SK-N-SH (cell line): ENCODE measurements around the gene LIX1L. TPM values are rescaled to one million over a fixed set of nuclear protein-coding genes. Genes with fewer than 3 reads are reported as not detected.

Source experiments
- CTCF ChIA-PET: fragments of 300-600, 350-600 bp; formaldehyde crosslinking; extraction: SDS; loops from one replicate; lab custom pipeline; 2021; lab: Yijun Ruan, JAX
- POLR2A ChIA-PET: fragments of 350-600 bp; sonication (Branson Sonifier 250); formaldehyde crosslinking; extraction: SDS; loops from one replicate; lab custom pipeline; 2020; ENCODE audit warnings: antibody characterized with exemption, inconsistent platforms; lab: Yijun Ruan, JAX
- DNase-seq: peaks from one replicate; pipeline ENCODE4 v3.0.0; 2012
- H2AFZ ChIP-seq: fragments of 200-600 bp; sonication (generic); 2 replicates; pipeline ENCODE4 v1.8.1; 2016; ENCODE audit warnings: antibody characterized with exemption, mild to moderate bottlenecking, low read depth
- H3F3A ChIP-seq: fragments of 200-600 bp; sonication (generic); replicated peaks from 2 replicates; pipeline ENCODE3; 2016; ENCODE audit warnings: antibody characterized with exemption, mild to moderate bottlenecking; ENCODE audit not compliant: insufficient read depth
- H3K27ac ChIP-seq, 2 experiments: fragments of 200-500 bp in 1 of 2; fragments of 200-600 bp in 1 of 2; sonication (Bioruptor generic) in 1 of 2; sonication (generic), shearing (Covaris generic) in 1 of 2; 2 replicates each; pipeline versions ENCODE4 v1.5.1 to v1.6.1; 2014 to 2016; ENCODE audit warnings: low read depth in 2 of 2, inconsistent platforms in 1 of 2, low read length in 1 of 2, mild to moderate bottlenecking in 1 of 2, mixed read lengths in 1 of 2
- H3K27me3 ChIP-seq: fragments of 200-600 bp; sonication (generic), shearing (Covaris generic); 2 replicates; pipeline ENCODE4 v1.6.1; 2016; ENCODE audit warnings: mixed run types; ENCODE audit not compliant: insufficient read depth
- H3K36me3 ChIP-seq, 2 experiments: fragments of 200-500 bp in 1 of 2; fragments of 200-600 bp in 1 of 2; sonication (Bioruptor generic) in 1 of 2; sonication (generic) in 1 of 2; replicated peaks in 1 of 2; 2 replicates each; pipeline versions ENCODE3 to v1.5.1; 2014 to 2016; ENCODE audit warnings: low read length in 1 of 2, mild to moderate bottlenecking in 1 of 2; ENCODE audit not compliant: insufficient read depth in 2 of 2, control insufficient read depth in 1 of 2
- H3K4me1 ChIP-seq, 2 experiments: fragments of 200-500 bp in 1 of 2; fragments of 200-600 bp in 1 of 2; sonication (Bioruptor generic) in 1 of 2; sonication (generic), shearing (Covaris generic) in 1 of 2; 2 replicates each; pipeline versions ENCODE4 v1.5.1 to v1.6.1; 2014 to 2016; ENCODE audit warnings: low read depth in 1 of 2, low read length in 1 of 2, mixed run types in 1 of 2; ENCODE audit not compliant: insufficient read depth in 2 of 2, control insufficient read depth in 1 of 2
- H3K4me2 ChIP-seq: fragments of 200-600 bp; sonication (generic), shearing (Covaris generic); 2 replicates; pipeline ENCODE4 v1.6.1; 2017; ENCODE audit warnings: mixed run types
- H3K4me3 ChIP-seq, 2 experiments: fragments of 200-500 bp in 1 of 2; fragments of 200-600 bp in 1 of 2; sonication (Bioruptor generic) in 1 of 2; sonication (generic), shearing (Covaris generic) in 1 of 2; 2 replicates each; pipeline versions ENCODE4 v1.5.1 to v1.8.1; 2014 to 2016; ENCODE audit warnings: low read depth in 2 of 2, inconsistent platforms in 1 of 2, low read length in 1 of 2, mild to moderate bottlenecking in 1 of 2, mixed read lengths in 1 of 2, moderate library complexity in 1 of 2
- H3K79me2 ChIP-seq: fragments of 200-600 bp; sonication (generic); 2 replicates; pipeline ENCODE4 v1.8.1; 2017; ENCODE audit warnings: mild to moderate bottlenecking; ENCODE audit not compliant: insufficient read depth
- H3K9ac ChIP-seq: fragments of 200-600 bp; sonication (generic); 2 replicates; pipeline ENCODE4 v1.6.1; 2017; ENCODE audit warnings: mixed run types
- H3K9me2 ChIP-seq: fragments of 200-600 bp; sonication (generic); 2 replicates; pipeline ENCODE4 v1.6.1; 2017; ENCODE audit warnings: mixed run types
- H3K9me3 ChIP-seq: fragments of 200-600 bp; sonication (generic); 2 replicates; pipeline ENCODE4 v1.6.1; 2017; ENCODE audit warnings: mixed run types, mild to moderate bottlenecking, moderate library complexity
- H4K20me1 ChIP-seq: fragments of 200-600 bp; sonication (generic); 2 replicates; pipeline ENCODE4 v1.6.1; 2017; ENCODE audit warnings: mild to moderate bottlenecking, mixed run types; ENCODE audit not compliant: insufficient read depth
- EP300 ChIP-seq, 2 experiments: IDR thresholded peaks; 2 replicates each; pipeline versions ENCODE4 v1.4.0 to v1.6.1; 2012; ENCODE audit warnings: borderline replicate concordance in 1 of 2, low read depth in 1 of 2, low read length in 1 of 2
- EZH2phosphoT487 ChIP-seq: fragments of 200-600 bp; sonication (generic); IDR thresholded peaks from 2 replicates; pipeline ENCODE4 v1.6.1; 2017; ENCODE audit warnings: low read depth, mixed run types, mild to moderate bottlenecking, antibody characterized with exemption, moderate library complexity, borderline replicate concordance
- FOSL2 ChIP-seq: IDR thresholded peaks from 2 replicates; pipeline ENCODE4 v1.4.0; 2012; ENCODE audit warnings: low read depth, mild to moderate bottlenecking, moderate library complexity, borderline replicate concordance
- GATA2 ChIP-seq: sonication (generic); formaldehyde crosslinking; IDR thresholded peaks from 2 replicates; pipeline ENCODE4 v1.5.0; 2020; ENCODE audit warnings: mild to moderate bottlenecking, missing genetic modification reagents
- IRF3 ChIP-seq: fragments of 150-350 bp; IDR thresholded peaks from 2 replicates; pipeline ENCODE4 v1.6.1; 2016; ENCODE audit warnings: mild to moderate bottlenecking, low read depth, low read length
- MEF2A ChIP-seq: IDR thresholded peaks from 2 replicates; pipeline ENCODE4 v1.4.0; 2012; ENCODE audit warnings: low read depth, borderline replicate concordance
- MXI1 ChIP-seq: IDR thresholded peaks from 2 replicates; pipeline ENCODE4 v1.6.1; 2012; ENCODE audit warnings: mild to moderate bottlenecking, low read depth, low read length, improper control_type of control experiment
- NFIC ChIP-seq: IDR thresholded peaks from 2 replicates; pipeline ENCODE4 v1.4.0; 2012; ENCODE audit warnings: borderline replicate concordance
- NRF1 ChIP-seq: IDR thresholded peaks from 2 replicates; pipeline ENCODE4 v1.6.1; 2012; ENCODE audit warnings: low read depth, mild to moderate bottlenecking, low read length
- POLR2AphosphoS5 ChIP-seq: IDR thresholded peaks from 2 replicates; pipeline ENCODE4 v1.6.1; 2012; ENCODE audit warnings: low read depth, low read length
- RAD21 ChIP-seq: IDR thresholded peaks from 2 replicates; pipeline ENCODE4 v1.6.1; 2012; ENCODE audit warnings: mild to moderate bottlenecking, low read length
- RCOR1 ChIP-seq: fragments of 150-350 bp; IDR thresholded peaks from 2 replicates; pipeline ENCODE4 v1.6.1; 2017; ENCODE audit warnings: antibody characterized with exemption, low read length
- REST ChIP-seq: IDR thresholded peaks from 2 replicates; pipeline ENCODE4 v1.6.1; 2012; ENCODE audit warnings: mild to moderate bottlenecking, low read depth, low read length, moderate library complexity
- RXRA ChIP-seq: IDR thresholded peaks from 2 replicates; pipeline ENCODE4 v1.4.0; 2012; ENCODE audit warnings: low read depth, mild to moderate bottlenecking, borderline replicate concordance
- SMC3 ChIP-seq: IDR thresholded peaks from 2 replicates; pipeline ENCODE4 v1.6.1; 2012; ENCODE audit warnings: low read depth, low read length, improper control_type of control experiment
- TAF1 ChIP-seq: IDR thresholded peaks from 2 replicates; pipeline ENCODE4 v1.6.1; 2012; ENCODE audit warnings: low read depth, mild to moderate bottlenecking, low read length, moderate library complexity, borderline replicate concordance
- TCF12 ChIP-seq: IDR thresholded peaks from 2 replicates; pipeline ENCODE4 v1.4.0; 2012
- TEAD4 ChIP-seq: IDR thresholded peaks from 2 replicates; pipeline ENCODE4 v1.4.0; 2012; ENCODE audit warnings: mild to moderate bottlenecking, borderline replicate concordance; ENCODE audit not compliant: insufficient read depth
- USF2 ChIP-seq: fragments of 150-350 bp; IDR thresholded peaks from 2 replicates; pipeline ENCODE4 v1.6.1; 2017; ENCODE audit warnings: antibody characterized with exemption, low read length, low read depth, borderline replicate concordance
- YY1 ChIP-seq: IDR thresholded peaks from 2 replicates; pipeline ENCODE4 v1.4.0; 2012; ENCODE audit warnings: low read depth, mild to moderate bottlenecking
- WGBS: methylation state at CpG from one replicate; pipeline ENCODE4 v1.1.6; 2017; ENCODE audit warnings: low lambda C conversion rate; 5-methylcytosine and 5-hydroxymethylcytosine counted together
- polyA plus RNA-seq, 3 experiments: library from polyadenylated mRNA; depleted of rRNA; stranded (reverse); fragments of >200 nt; gene quantifications; 2 replicates each; pipeline ENCODE4 v1.2.3, GENCODE V29; 2012
- TF ChIP-seq, protein P1 (sequence below): IDR thresholded peaks from 2 replicates; pipeline ENCODE4 v1.4.0; 2012; ENCODE audit warnings: low read depth, borderline replicate concordance
- TF ChIP-seq, protein P2 (sequence below): IDR thresholded peaks from 2 replicates; pipeline ENCODE4; 2012

LIX1L gene
- polyA plus RNA-seq, 1 of the 3 experiments (the other 2 are of a cell fraction), result 39.1 TPM

GRCh38 chr1:145978854-145979745 lies 21.3 kb upstream of the LIX1L start:
- Histone ChIP-seq H3K79me2 (no peaks in the 10 kb centered on the region), H3K9ac (peak overlapping the region; percentile 67), H3K4me1 (peaks cover 27 to 30% of the 10 kb centered on the region in 2 experiments), H2AFZ (peak overlapping the region; percentile 73; the same call in 1 of the 2 replicates), H3K27me3 (no peaks in the 10 kb centered on the region), H3K4me2 (peak overlapping the region; percentile 72), H3K4me3 (peak overlapping the region; percentile 18 to 45; a peak in 3 of 4 replicates), H3K27ac (peak overlapping the region; percentile 92 to 99), H3F3A (peaks cover 19% of the 10 kb centered on the region), H3K9me3 (no peaks in the 10 kb centered on the region), H4K20me1 (no peaks in the 10 kb centered on the region), H3K36me3 (peaks cover 0 to 5% of the 10 kb centered on the region in 2 experiments), H3K9me2 (no peaks in the 10 kb centered on the region)
- DNase-seq, result peak; percentile 82
- WGBS, result 15% methylated on average over 8 of the region's 9 CpGs
- CTCF ChIA-PET, result interaction anchor here (0.9 to 8.2 kb wide), 15 partner anchors 10 to 133 kb away, joined by 3 to 187 read pairs (median 10); partner anchors contain the start of genes HJV, LIX1L, NUDT17 and PIAS3
- POLR2A ChIA-PET, result interaction anchor here (0.8 to 2.3 kb wide), 5 partner anchors 13 to 120 kb away, joined by 3 to 8 read pairs (median 5); partner anchors contain the start of genes ANKRD34A, PIAS3, POLR3GL and RBM8A
- TF ChIP-seq NRF1 (no peak), TEAD4 (no peak), IRF3 (peak; percentile 41; the same call in 1 of the 2 replicates), FOSL2 (peak; percentile 45; the same call in 1 of the 2 replicates), EZH2phosphoT487 (no peak), USF2 (no peak), RAD21 (no peak), RCOR1 (no peak; the same call in 1 of the 2 replicates), NFIC (no peak), SMC3 (no peak), REST (no peak), MEF2A (no peak), RXRA (no peak; the same call in 1 of the 2 replicates), YY1 (no peak), POLR2AphosphoS5 (peak; percentile 83; the same call in 1 of the 2 replicates), EP300 (IDR thresholded peaks at IDR 0.05; ENCODE audit: borderline replicate concordance in 1 of 2, low read depth in 1 of 2, low read length in 1 of 2) (peak; percentile 58 to 74; a peak in 2 of 4 replicates), TAF1 (peak; percentile 65), MXI1 (no peak; the same call in 1 of the 2 replicates), TCF12 (peak; percentile 63; the same call in 1 of the 2 replicates), GATA2 (CRISPR knock-in tag) (no peak)
- TF ChIP-seq, protein P1, sequence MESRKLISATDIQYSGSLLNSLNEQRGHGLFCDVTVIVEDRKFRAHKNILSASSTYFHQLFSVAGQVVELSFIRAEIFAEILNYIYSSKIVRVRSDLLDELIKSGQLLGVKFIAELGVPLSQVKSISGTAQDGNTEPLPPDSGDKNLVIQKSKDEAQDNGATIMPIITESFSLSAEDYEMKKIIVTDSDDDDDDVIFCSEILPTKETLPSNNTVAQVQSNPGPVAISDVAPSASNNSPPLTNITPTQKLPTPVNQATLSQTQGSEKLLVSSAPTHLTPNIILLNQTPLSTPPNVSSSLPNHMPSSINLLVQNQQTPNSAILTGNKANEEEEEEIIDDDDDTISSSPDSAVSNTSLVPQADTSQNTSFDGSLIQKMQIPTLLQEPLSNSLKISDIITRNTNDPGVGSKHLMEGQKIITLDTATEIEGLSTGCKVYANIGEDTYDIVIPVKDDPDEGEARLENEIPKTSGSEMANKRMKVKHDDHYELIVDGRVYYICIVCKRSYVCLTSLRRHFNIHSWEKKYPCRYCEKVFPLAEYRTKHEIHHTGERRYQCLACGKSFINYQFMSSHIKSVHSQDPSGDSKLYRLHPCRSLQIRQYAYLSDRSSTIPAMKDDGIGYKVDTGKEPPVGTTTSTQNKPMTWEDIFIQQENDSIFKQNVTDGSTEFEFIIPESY, result no peak
- TF ChIP-seq, protein P2, sequence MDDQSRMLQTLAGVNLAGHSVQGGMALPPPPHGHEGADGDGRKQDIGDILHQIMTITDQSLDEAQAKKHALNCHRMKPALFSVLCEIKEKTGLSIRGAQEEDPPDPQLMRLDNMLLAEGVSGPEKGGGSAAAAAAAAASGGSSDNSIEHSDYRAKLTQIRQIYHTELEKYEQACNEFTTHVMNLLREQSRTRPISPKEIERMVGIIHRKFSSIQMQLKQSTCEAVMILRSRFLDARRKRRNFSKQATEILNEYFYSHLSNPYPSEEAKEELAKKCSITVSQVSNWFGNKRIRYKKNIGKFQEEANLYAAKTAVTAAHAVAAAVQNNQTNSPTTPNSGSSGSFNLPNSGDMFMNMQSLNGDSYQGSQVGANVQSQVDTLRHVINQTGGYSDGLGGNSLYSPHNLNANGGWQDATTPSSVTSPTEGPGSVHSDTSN, result peak; percentile 72
